ENCODE data around the gene HSPA12A.

The HSPA12A gene

GRCh38 chr10:116744163-116744753 lies 1.9 kb upstream of the HSPA12A start:
- no peak overlapping the region for H3K4me3 ChIP-seq (replicated peaks; ENCODE audit: low read depth, low read length)
- TF ChIP-seq CTCF (IDR thresholded peaks at IDR 0.05; ENCODE audit: low read depth, low read length, missing control alignments), result no peak
- no peak for DNase-seq (ENCODE audit: extremely low read depth, low read depth)

GRCh38 chr10:116743266-116744064 lies 1.1 kb upstream of the HSPA12A start:
- TF ChIP-seq CTCF (IDR thresholded peaks at IDR 0.05; ENCODE audit: low read depth, low read length, missing control alignments), result no peak
- peak overlapping the region; percentile 69 for H3K4me3 ChIP-seq (replicated peaks; ENCODE audit: low read depth, low read length)
- no peak for DNase-seq (ENCODE audit: extremely low read depth, low read depth)

GRCh38 chr10:116741391-116742351 lies 695 bp downstream of the HSPA12A start:
- DNase-seq (ENCODE audit: extremely low read depth, low read depth), result no peak
- peak overlapping the region; percentile 69 for H3K4me3 ChIP-seq (replicated peaks; ENCODE audit: low read depth, low read length)
- no peak for TF ChIP-seq CTCF (IDR thresholded peaks at IDR 0.05; ENCODE audit: low read depth, low read length, missing control alignments)

- TF ChIP-seq CTCF (IDR thresholded peaks at IDR 0.05; ENCODE audit: low read depth, low read length, missing control alignments), result no peak
- DNase-seq (ENCODE audit: extremely low read depth, low read depth), result no peak
- peak overlapping the region; percentile 69 for H3K4me3 ChIP-seq (replicated peaks; ENCODE audit: low read depth, low read length)
Observed at GRCh38 chr10:116740971-116741370, 1.4 kb downstream of the HSPA12A start.

- no peak for DNase-seq (ENCODE audit: extremely low read depth, low read depth)
- TF ChIP-seq CTCF (IDR thresholded peaks at IDR 0.05; ENCODE audit: low read depth, low read length, missing control alignments), result no peak
- H3K4me3 ChIP-seq (replicated peaks; ENCODE audit: low read depth, low read length), result no peak overlapping the region
Observed at GRCh38 chr10:116738339-116738738, 4.0 kb downstream of the HSPA12A start.

GRCh38 chr10:116737627-116738327 lies 4.6 kb downstream of the HSPA12A start:
- H3K4me3 ChIP-seq (replicated peaks; ENCODE audit: low read depth, low read length), result no peak overlapping the region
- no peak for DNase-seq (ENCODE audit: extremely low read depth, low read depth)
- peak; percentile 48 for TF ChIP-seq CTCF (IDR thresholded peaks at IDR 0.05; ENCODE audit: low read depth, low read length, missing control alignments)
